ENCODE data around the gene AMOT.

Gene AMOT

GRCh38 chrX:112840382-112841113 is at the start of gene AMOT:
Gene AMOT (minus strand): TSS chrX:112840831. CDS start chrX:112823126, 17,705 bp downstream.
- ChIA-PET CTCF (interaction anchor here (1.1 kb wide), 1 partner anchor 16 kb away, joined by 3 read pairs; no protein-coding TSS in a partner anchor), POLR2A (no interaction called here)
- DNase-seq (ENCODE audit: extremely low spot score): peak; percentile 65
- TF ChIP-seq CTCF (IDR thresholded peaks at IDR 0.05; ENCODE audit: control extremely low read depth, extremely low read depth, low read depth, missing control alignments): no peak

- ChIA-PET POLR2A (no interaction called here), CTCF (no interaction called here)
- no peak for DNase-seq (ENCODE audit: extremely low spot score)
- no peak for TF ChIP-seq CTCF (IDR thresholded peaks at IDR 0.05; ENCODE audit: control extremely low read depth, extremely low read depth, low read depth, missing control alignments)
Measured at GRCh38 chrX:112889400-112889799, 48.8 kb upstream of the AMOT start.

- POLR2A ChIA-PET: no interaction called here
- CTCF ChIA-PET: interaction anchor here (1.5 kb wide), 1 partner anchor 161 kb away, joined by 3 read pairs; no protein-coding TSS in a partner anchor
Measured at GRCh38 chrX:112888916-112889315, 48.3 kb upstream of the AMOT start.

GRCh38 chrX:112877771-112878173 is 37.1 kb upstream of the AMOT start:
- DNase-seq (ENCODE audit: extremely low spot score): no peak
- CTCF ChIA-PET: no interaction called here
- POLR2A ChIA-PET: no interaction called here
- TF ChIP-seq CTCF (IDR thresholded peaks at IDR 0.05; ENCODE audit: control extremely low read depth, extremely low read depth, low read depth, missing control alignments): no peak

More at GRCh38 chrX:112888916-112889315, 48.3 kb upstream of the AMOT start:
- DNase-seq (ENCODE audit: extremely low spot score): no peak
- TF ChIP-seq CTCF (IDR thresholded peaks at IDR 0.05; ENCODE audit: control extremely low read depth, extremely low read depth, low read depth, missing control alignments): no peak

- CTCF ChIA-PET: no interaction called here
- no peak for TF ChIP-seq CTCF (IDR thresholded peaks at IDR 0.05; ENCODE audit: control extremely low read depth, extremely low read depth, low read depth, missing control alignments)
- no peak for DNase-seq (ENCODE audit: extremely low spot score)
- POLR2A ChIA-PET: no interaction called here
Measured at GRCh38 chrX:112874614-112875013, 34.0 kb upstream of the AMOT start.

- ChIA-PET CTCF (no interaction called here), POLR2A (interaction anchor here (0.7 kb wide), 1 partner anchor 66 kb away, joined by 4 read pairs; no protein-coding TSS in a partner anchor)
- TF ChIP-seq CTCF (IDR thresholded peaks at IDR 0.05; ENCODE audit: control extremely low read depth, extremely low read depth, low read depth, missing control alignments): no peak
- no peak for DNase-seq (ENCODE audit: extremely low spot score)
Measured at GRCh38 chrX:112874175-112874574, 33.5 kb upstream of the AMOT start.
